ENCODE data around the gene CTTN.
"Not testable (repeated sequence)": the region's sequence is repeated elsewhere in the genome, so short reads cannot be mapped to it uniquely, and the experiment has no call there.

The CTTN gene

GRCh38 chr11:70429724-70430521 is 31.6 kb downstream of the CTTN start:
- DNase-seq = no peak

- no peak for DNase-seq
Observed at GRCh38 chr11:70430671-70431574, 32.6 kb downstream of the CTTN start.

GRCh38 chr11:70431611-70432010 is 33.3 kb downstream of the CTTN start:
- no peak for DNase-seq

GRCh38 chr11:70432065-70432464 is 33.7 kb downstream of the CTTN start:
- no peak for DNase-seq

GRCh38 chr11:70432580-70432979 is 34.3 kb downstream of the CTTN start:
- DNase-seq = no peak

- DNase-seq = no peak
Observed at GRCh38 chr11:70433038-70433437, 34.7 kb downstream of the CTTN start.

GRCh38 chr11:70433526-70433925 is 35.2 kb downstream of the CTTN start:
- DNase-seq = no peak

GRCh38 chr11:70433966-70434812 is 35.9 kb downstream of the CTTN start:
- DNase-seq = no peak

GRCh38 chr11:70434813-70435278 is 36.5 kb downstream of the CTTN start:
- DNase-seq = no peak

GRCh38 chr11:70435361-70435760 is 37.0 kb downstream of the CTTN start:
- DNase-seq = no peak

GRCh38 chr11:70435765-70436500 is 37.6 kb downstream of the CTTN start:
- no peak for DNase-seq

- DNase-seq = no peak
Observed at GRCh38 chr11:70436501-70436860, 38.2 kb downstream of the CTTN start.

GRCh38 chr11:70437111-70437784 is 38.9 kb downstream of the CTTN start:
- DNase-seq = no peak

- no peak for DNase-seq
Observed at GRCh38 chr11:70440206-70440605, 41.9 kb downstream of the CTTN start.

- DNase-seq = no peak
Observed at GRCh38 chr11:70443773-70444030, 45.4 kb downstream of the CTTN start.

GRCh38 chr11:70445091-70445490 is 46.8 kb downstream of the CTTN start:
- no peak for DNase-seq

GRCh38 chr11:70445605-70446004 is 47.3 kb downstream of the CTTN start:
- no peak for DNase-seq

GRCh38 chr11:70448983-70449567 is 50.7 kb downstream of the CTTN start:
- DNase-seq = no peak

GRCh38 chr11:70454197-70454767 is 56.0 kb downstream of the CTTN start:
- DNase-seq = no peak

GRCh38 chr11:70454811-70455210 is 56.5 kb downstream of the CTTN start:
- not testable (repeated sequence) for DNase-seq

- DNase-seq = no peak
Observed at GRCh38 chr11:70455354-70455753, 57.0 kb downstream of the CTTN start.
